CD4-positive, alpha-beta T cell (primary cell): Measurements from ENCODE around the gene ODC1. TPM values are rescaled to one million over a fixed set of nuclear protein-coding genes. Genes with fewer than 3 reads are reported as not detected.

Source experiments
- ATAC-seq: fragments of 200-7000 bp; cut with Tn5 transposase; one replicate; pipeline ENCODE4 v1.10.0; 2022; ENCODE audit warnings: mild to moderate bottlenecking; ENCODE audit not compliant: poor library complexity
- CTCF ChIA-PET: fragments of 350-600 bp; sonication (Branson Sonifier 250); formaldehyde crosslinking; loops from one replicate; lab custom pipeline; 2021; ENCODE audit warnings: antibody characterized with exemption, inconsistent platforms; lab: Charles Lee
- POLR2A ChIA-PET: fragments of 350-600 bp; sonication (Branson Sonifier 250); formaldehyde crosslinking; loops from one replicate; lab custom pipeline; 2021; ENCODE audit warnings: antibody characterized with exemption, inconsistent platforms; lab: Charles Lee
- DNase-seq, 14 experiments: peaks; one replicate each; pipeline ENCODE4 v3.0.0-alpha.2; 2013 to 2020; ENCODE audit warnings: mixed read lengths in 2 of 14
- H3K27ac ChIP-seq, 2 donors: one replicate each; pipeline versions ENCODE4 v1.5.1 to v1.7.0; 2013; ENCODE audit warnings: low read length in 2 of 2, low read depth in 1 of 2, mild to moderate bottlenecking in 1 of 2
- H3K27me3 ChIP-seq, 2 experiments: 1 replicate in 1 of 2; 2 replicates in 1 of 2; pipeline versions ENCODE4 v1.6.1 to v1.7.0; 2013; ENCODE audit warnings: low read length in 2 of 2, control low read depth in 1 of 2, mild to moderate bottlenecking in 1 of 2, moderate library complexity in 1 of 2; ENCODE audit not compliant: insufficient read depth in 2 of 2, control insufficient read depth in 1 of 2
- H3K36me3 ChIP-seq: one replicate; pipeline ENCODE4 v1.6.1; 2013; ENCODE audit warnings: low read length, control low read depth; ENCODE audit not compliant: insufficient read depth
- H3K4me1 ChIP-seq: one replicate; pipeline ENCODE4 v1.6.1; 2013; ENCODE audit warnings: low read length, control low read depth; ENCODE audit not compliant: insufficient read depth
- H3K4me3 ChIP-seq: one replicate; pipeline ENCODE4 v1.5.1; 2013; ENCODE audit warnings: mild to moderate bottlenecking, low read length, moderate library complexity
- H3K9me3 ChIP-seq, 2 experiments: 1 replicate in 1 of 2; 2 replicates in 1 of 2; pipeline versions ENCODE4 v1.6.1 to v1.7.0; 2013; ENCODE audit warnings: low read length in 2 of 2, mild to moderate bottlenecking in 2 of 2, control low read depth in 1 of 2, moderate library complexity in 1 of 2; ENCODE audit not compliant: control insufficient read depth in 1 of 2, insufficient read depth in 1 of 2
- H3K27ac Mint-ChIP-seq: one replicate; pipeline ENCODE4 v1.8.0; 2020; ENCODE audit warnings: mixed read lengths
- H3K27me3 Mint-ChIP-seq: one replicate; pipeline ENCODE4 v1.8.0; 2021; ENCODE audit warnings: mixed read lengths
- H3K36me3 Mint-ChIP-seq: one replicate; pipeline ENCODE4 v1.8.0; 2021; ENCODE audit warnings: low read depth, mixed read lengths
- H3K4me1 Mint-ChIP-seq: one replicate; pipeline ENCODE4 v1.8.0; 2021; ENCODE audit warnings: low read depth, mixed read lengths
- H3K4me3 Mint-ChIP-seq: one replicate; pipeline ENCODE4 v1.8.0; 2020; ENCODE audit warnings: mild to moderate bottlenecking, mixed read lengths
- H3K9me3 Mint-ChIP-seq: one replicate; pipeline ENCODE4 v1.8.0; 2020; ENCODE audit warnings: mixed read lengths
- intact Hi-C, 2 experiments: fragments of 100-400 bp; cut with DNase I in 1 of 2; cut with micrococcal nuclease in 1 of 2; formaldehyde crosslinking; loops; one replicate each; pipeline versions ENCODE4 v1.15.1 to v1.9.0; 2023 to 2025; cut with DNase I, micrococcal nuclease
- total RNA-seq, 174 experiments: library from RNA in 2 of 174; stranded (reverse) in 2 of 174; gene quantifications; one replicate each; pipeline ENCODE4 v1.2.3 and lab custom pipeline; 2021 to 2026
- TF ChIP-seq, protein P1 (sequence below): fragments of 200-600 bp; IDR thresholded peaks from one replicate; pipeline ENCODE4 v1.8.0; 2022; ENCODE audit warnings: antibody characterized with exemption, mild to moderate bottlenecking

Gene ODC1
- total RNA-seq, 2 experiments from 2014 or later = 162 to 164 TPM

DNA sequence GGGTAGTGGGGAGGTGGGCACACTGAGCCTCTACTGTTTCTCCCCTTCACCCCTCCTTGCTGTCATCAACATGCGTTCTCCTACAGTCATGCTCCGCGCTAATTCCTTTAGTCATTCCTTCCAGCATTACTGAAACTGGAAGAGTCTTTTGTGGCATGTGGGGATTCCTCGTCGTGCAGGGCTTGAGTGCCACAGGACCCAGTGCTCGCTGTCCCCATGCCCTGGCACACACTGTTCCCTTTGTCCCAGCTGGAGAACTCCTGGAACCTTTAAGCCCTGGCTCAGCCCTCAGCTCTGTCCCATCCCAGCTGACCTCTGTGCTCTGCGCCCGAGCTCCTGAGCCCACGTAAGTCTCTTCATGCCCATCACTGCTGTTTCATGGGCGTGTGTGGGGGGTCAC lies 42.1 kb downstream of the ODC1 start:
- DNase-seq = no peak
- H3K27ac Mint-ChIP-seq = peak overlapping the region; percentile 87
- H3K4me1 Mint-ChIP-seq = peaks cover 60% of the 10 kb centered on the region
- intact Hi-C loops = loop anchor here (5.0 to 10.0 kb wide), 2 partner anchors 264 to 331 kb away; no protein-coding TSS in a partner anchor
- Histone ChIP-seq H3K27me3 (no peaks in the 10 kb centered on the region), H3K27ac (no peak overlapping the region), H3K4me3 (no peak overlapping the region), H3K4me1 (peaks cover 68% of the 10 kb centered on the region), H3K36me3 (peaks cover 19% of the 10 kb centered on the region), H3K9me3 (no peaks in the 10 kb centered on the region)
- POLR2A ChIA-PET = interaction anchor here (2.9 to 5.8 kb wide), 2 partner anchors 23 to 76 kb away, joined by 14 to 51 read pairs; no protein-coding TSS in a partner anchor
- H3K27me3 Mint-ChIP-seq = no peaks in the 10 kb centered on the region
- CTCF ChIA-PET = no interaction called here
- H3K36me3 Mint-ChIP-seq = peaks cover 30% of the 10 kb centered on the region
- no peak for ATAC-seq
- H3K4me3 Mint-ChIP-seq = no peak overlapping the region
- TF ChIP-seq, protein P1, sequence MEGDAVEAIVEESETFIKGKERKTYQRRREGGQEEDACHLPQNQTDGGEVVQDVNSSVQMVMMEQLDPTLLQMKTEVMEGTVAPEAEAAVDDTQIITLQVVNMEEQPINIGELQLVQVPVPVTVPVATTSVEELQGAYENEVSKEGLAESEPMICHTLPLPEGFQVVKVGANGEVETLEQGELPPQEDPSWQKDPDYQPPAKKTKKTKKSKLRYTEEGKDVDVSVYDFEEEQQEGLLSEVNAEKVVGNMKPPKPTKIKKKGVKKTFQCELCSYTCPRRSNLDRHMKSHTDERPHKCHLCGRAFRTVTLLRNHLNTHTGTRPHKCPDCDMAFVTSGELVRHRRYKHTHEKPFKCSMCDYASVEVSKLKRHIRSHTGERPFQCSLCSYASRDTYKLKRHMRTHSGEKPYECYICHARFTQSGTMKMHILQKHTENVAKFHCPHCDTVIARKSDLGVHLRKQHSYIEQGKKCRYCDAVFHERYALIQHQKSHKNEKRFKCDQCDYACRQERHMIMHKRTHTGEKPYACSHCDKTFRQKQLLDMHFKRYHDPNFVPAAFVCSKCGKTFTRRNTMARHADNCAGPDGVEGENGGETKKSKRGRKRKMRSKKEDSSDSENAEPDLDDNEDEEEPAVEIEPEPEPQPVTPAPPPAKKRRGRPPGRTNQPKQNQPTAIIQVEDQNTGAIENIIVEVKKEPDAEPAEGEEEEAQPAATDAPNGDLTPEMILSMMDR = no peak
- no peaks in the 10 kb centered on the region for H3K9me3 Mint-ChIP-seq

- no peaks in the 10 kb centered on the region for H3K9me3 ChIP-seq
- peaks cover 74% of the 10 kb centered on the region for H3K4me1 ChIP-seq
- no peak overlapping the region for H3K4me3 ChIP-seq
- H3K27ac ChIP-seq = no peak overlapping the region
- H3K4me3 Mint-ChIP-seq = no peak overlapping the region
- peaks cover 36% of the 10 kb centered on the region for H3K36me3 Mint-ChIP-seq
- no peaks in the 10 kb centered on the region for H3K27me3 Mint-ChIP-seq
- DNase-seq (no peak), ATAC-seq (no peak)
- H3K36me3 ChIP-seq = peaks cover 15% of the 10 kb centered on the region
- TF ChIP-seq, protein P1 = no peak
- no peaks in the 10 kb centered on the region for H3K27me3 ChIP-seq
- no peaks in the 10 kb centered on the region for H3K9me3 Mint-ChIP-seq
- H3K27ac Mint-ChIP-seq = no peak overlapping the region
- intact Hi-C loops = loop anchor here (5.0 to 10.0 kb wide), 2 partner anchors 263 to 331 kb away; no protein-coding TSS in a partner anchor
- peaks cover 65% of the 10 kb centered on the region for H3K4me1 Mint-ChIP-seq
- ChIA-PET CTCF (no interaction called here), POLR2A (interaction anchor here (2.9 to 5.8 kb wide), 2 partner anchors 23 to 75 kb away, joined by 14 to 51 read pairs; no protein-coding TSS in a partner anchor)
Observed at GRCh38 chr2:10405448-10405847, 42.7 kb downstream of the ODC1 start.

DNA sequence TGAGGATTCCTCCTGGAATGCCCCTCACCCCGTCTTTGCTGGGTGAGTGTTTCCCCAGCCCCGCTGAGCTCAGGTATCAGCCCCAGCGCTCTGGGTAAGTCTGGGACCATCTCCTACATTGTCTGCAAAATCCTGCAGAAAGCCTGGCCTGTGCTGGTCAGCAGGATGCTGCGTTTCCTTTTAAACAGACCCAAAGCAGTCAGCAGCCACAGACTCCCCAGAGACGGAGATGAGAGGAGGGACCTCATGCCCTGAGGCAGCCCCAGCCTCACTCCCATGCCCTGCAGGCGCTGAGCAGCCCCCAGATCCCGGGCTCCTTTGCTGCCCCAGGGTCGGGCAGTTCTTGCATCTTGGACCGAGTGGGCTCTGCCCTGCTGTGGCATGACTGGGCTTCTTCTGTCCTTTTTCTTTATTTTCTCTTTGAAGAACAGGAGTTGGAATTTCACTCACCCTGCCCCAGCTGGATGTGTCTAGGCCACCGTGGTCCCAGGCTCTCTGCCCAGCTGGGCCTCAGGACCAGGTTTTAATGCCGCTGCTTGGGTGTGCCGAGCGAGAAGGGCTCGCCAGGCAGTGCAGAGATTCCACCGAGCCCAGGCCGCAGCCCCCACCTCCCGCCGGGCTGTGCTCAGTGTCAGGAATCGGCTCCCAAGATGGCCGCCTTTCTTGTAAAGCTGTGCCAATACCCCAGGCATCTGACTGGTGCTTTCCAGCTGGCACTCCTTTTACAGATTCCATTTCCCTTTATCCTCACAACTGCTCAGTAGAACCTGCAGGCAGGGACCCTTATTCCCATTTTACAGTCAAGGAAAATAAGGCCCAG lies 43.6 kb downstream of the ODC1 start:
- ChIA-PET CTCF (no interaction called here), POLR2A (interaction anchor here (0.6 to 5.8 kb wide), 2 partner anchors 20 to 74 kb away, joined by 3 to 51 read pairs; no protein-coding TSS in a partner anchor)

More for the DNA sequence above, 43.6 kb downstream of the ODC1 start:
- H3K4me3 Mint-ChIP-seq = no peak overlapping the region
- H3K9me3 Mint-ChIP-seq = no peaks in the 10 kb centered on the region
- TF ChIP-seq, protein P1 = no peak
- Histone ChIP-seq H3K27me3 (no peaks in the 10 kb centered on the region), H3K36me3 (peaks cover 22% of the 10 kb centered on the region), H3K4me3 (no peak overlapping the region), H3K27ac (no peak overlapping the region), H3K9me3 (no peaks in the 10 kb centered on the region), H3K4me1 (peaks cover 78% of the 10 kb centered on the region)
- H3K4me1 Mint-ChIP-seq = peaks cover 74% of the 10 kb centered on the region
- H3K36me3 Mint-ChIP-seq = peaks cover 45% of the 10 kb centered on the region
- intact Hi-C loops = loop anchor here (5.0 to 10.0 kb wide), 2 partner anchors 262 to 330 kb away; no protein-coding TSS in a partner anchor
- DNase-seq = no peak
- no peak for ATAC-seq
- no peaks in the 10 kb centered on the region for H3K27me3 Mint-ChIP-seq
- H3K27ac Mint-ChIP-seq = no peak overlapping the region
